K562 (cell line): Measurements from ENCODE around the gene TRMT44. TPM values are rescaled to one million over a fixed set of nuclear protein-coding genes. Genes with fewer than 3 reads are reported as not detected.

Source experiments
- BACH1 ChIP-seq: fragments of 200-800 bp; sonication (Bioruptor generic); IDR thresholded peaks from 2 replicates; pipeline ENCODE4 v1.6.1; 2016; ENCODE audit warnings: missing genetic modification characterization, missing compliant biosample characterization
- CBX2 ChIP-seq: fragments of 200-600 bp; sonication (generic); IDR thresholded peaks from one replicate; pipeline ENCODE4 v1.6.1; 2012; ENCODE audit warnings: mild to moderate bottlenecking, low read length, inconsistent platforms; ENCODE audit not compliant: insufficient read depth, poor library complexity, severe bottlenecking
- CEBPB ChIP-seq: fragments of 450-650 bp; IDR thresholded peaks from 2 replicates; pipeline ENCODE4 v1.6.1; 2016; ENCODE audit warnings: missing genetic modification characterization, missing compliant biosample characterization
- ETV1 ChIP-seq: fragments of 450-650 bp; conservative IDR thresholded peaks from 2 replicates; pipeline ENCODE4 v1.6.1; 2016; ENCODE audit warnings: missing genetic modification characterization, control low read depth, low read depth, missing compliant biosample characterization
- MIER1 ChIP-seq: fragments of 450-650 bp; IDR thresholded peaks from 2 replicates; pipeline ENCODE4 v1.6.1; 2016; ENCODE audit warnings: antibody characterized with exemption, mild to moderate bottlenecking, low read depth
- PHB2 ChIP-seq: fragments of 450-650 bp; IDR thresholded peaks from 2 replicates; pipeline ENCODE4 v1.6.1; 2017; ENCODE audit warnings: low read depth
- PPARD ChIP-seq: fragments of 250-450 bp; sonication (Bioruptor Pico); IDR thresholded peaks from 2 replicates; pipeline ENCODE4 v1.8.0; 2022; ENCODE audit warnings: inconsistent platforms, mild to moderate bottlenecking, moderate library complexity
- TAF15 ChIP-seq: fragments of 200-400 bp; formaldehyde crosslinking; IDR thresholded peaks from 2 replicates; pipeline ENCODE4 v1.6.1; 2017; ENCODE audit warnings: mild to moderate bottlenecking, low read depth, low read length, moderate library complexity
- ZNF830 ChIP-seq: fragments of 250-450 bp; sonication (Bioruptor Pico); IDR thresholded peaks from 2 replicates; pipeline ENCODE4 v1.5.0; 2021; ENCODE audit warnings: mild to moderate bottlenecking
- polyA plus RNA-seq, 8 experiments: library from polyadenylated mRNA; depleted of rRNA in 4 of 8; stranded (reverse) in 5 of 8; unstranded in 3 of 8; fragments of >200 nt; fragmentation: Nextera tagmentation in 2 of 8; fragmentation: Illumina TruSeq in 1 of 8; extraction: Ambion mirVana in 2 of 8; extraction: Trizol in 1 of 8; gene quantifications; 2 replicates each; pipeline versions ENCODE4 v1.2.1 to v1.2.3, GENCODE V29; 2011 to 2014; ENCODE audit warnings: inconsistent platforms in 1 of 8, missing spikeins in 1 of 8
- total RNA-seq, 7 experiments: library from RNA; depleted of rRNA in 6 of 7; stranded (reverse); fragments of >200 nt in 6 of 7; fragmentation: Illumina TruSeq in 2 of 7; extraction: Trizol in 2 of 7; gene quantifications; 2 replicates each; pipeline versions ENCODE4 v1.2.1 to v1.2.3, GENCODE V29; 2011 to 2021; ENCODE audit warnings: low replicate concordance in 1 of 7
- TF ChIP-seq, protein P1 (sequence below), 2 experiments: fragments of 450-650 bp; IDR thresholded peaks; 2 replicates each; pipeline ENCODE4 v1.6.1; 2016; ENCODE audit warnings: mild to moderate bottlenecking in 2 of 2, borderline replicate concordance in 1 of 2, low read depth in 1 of 2, moderate library complexity in 1 of 2

The TRMT44 gene
- total and polyA plus RNA-seq, 9 of the 15 experiments (the other 6 are each of a cell fraction or from before 2014, with no cell fraction given) = 1.2 to 18.6 (median 10.0) TPM

GRCh38 chr4:8457646-8458252 lies 17.2 kb downstream of the TRMT44 start (continued):
- TF ChIP-seq, protein P1, sequence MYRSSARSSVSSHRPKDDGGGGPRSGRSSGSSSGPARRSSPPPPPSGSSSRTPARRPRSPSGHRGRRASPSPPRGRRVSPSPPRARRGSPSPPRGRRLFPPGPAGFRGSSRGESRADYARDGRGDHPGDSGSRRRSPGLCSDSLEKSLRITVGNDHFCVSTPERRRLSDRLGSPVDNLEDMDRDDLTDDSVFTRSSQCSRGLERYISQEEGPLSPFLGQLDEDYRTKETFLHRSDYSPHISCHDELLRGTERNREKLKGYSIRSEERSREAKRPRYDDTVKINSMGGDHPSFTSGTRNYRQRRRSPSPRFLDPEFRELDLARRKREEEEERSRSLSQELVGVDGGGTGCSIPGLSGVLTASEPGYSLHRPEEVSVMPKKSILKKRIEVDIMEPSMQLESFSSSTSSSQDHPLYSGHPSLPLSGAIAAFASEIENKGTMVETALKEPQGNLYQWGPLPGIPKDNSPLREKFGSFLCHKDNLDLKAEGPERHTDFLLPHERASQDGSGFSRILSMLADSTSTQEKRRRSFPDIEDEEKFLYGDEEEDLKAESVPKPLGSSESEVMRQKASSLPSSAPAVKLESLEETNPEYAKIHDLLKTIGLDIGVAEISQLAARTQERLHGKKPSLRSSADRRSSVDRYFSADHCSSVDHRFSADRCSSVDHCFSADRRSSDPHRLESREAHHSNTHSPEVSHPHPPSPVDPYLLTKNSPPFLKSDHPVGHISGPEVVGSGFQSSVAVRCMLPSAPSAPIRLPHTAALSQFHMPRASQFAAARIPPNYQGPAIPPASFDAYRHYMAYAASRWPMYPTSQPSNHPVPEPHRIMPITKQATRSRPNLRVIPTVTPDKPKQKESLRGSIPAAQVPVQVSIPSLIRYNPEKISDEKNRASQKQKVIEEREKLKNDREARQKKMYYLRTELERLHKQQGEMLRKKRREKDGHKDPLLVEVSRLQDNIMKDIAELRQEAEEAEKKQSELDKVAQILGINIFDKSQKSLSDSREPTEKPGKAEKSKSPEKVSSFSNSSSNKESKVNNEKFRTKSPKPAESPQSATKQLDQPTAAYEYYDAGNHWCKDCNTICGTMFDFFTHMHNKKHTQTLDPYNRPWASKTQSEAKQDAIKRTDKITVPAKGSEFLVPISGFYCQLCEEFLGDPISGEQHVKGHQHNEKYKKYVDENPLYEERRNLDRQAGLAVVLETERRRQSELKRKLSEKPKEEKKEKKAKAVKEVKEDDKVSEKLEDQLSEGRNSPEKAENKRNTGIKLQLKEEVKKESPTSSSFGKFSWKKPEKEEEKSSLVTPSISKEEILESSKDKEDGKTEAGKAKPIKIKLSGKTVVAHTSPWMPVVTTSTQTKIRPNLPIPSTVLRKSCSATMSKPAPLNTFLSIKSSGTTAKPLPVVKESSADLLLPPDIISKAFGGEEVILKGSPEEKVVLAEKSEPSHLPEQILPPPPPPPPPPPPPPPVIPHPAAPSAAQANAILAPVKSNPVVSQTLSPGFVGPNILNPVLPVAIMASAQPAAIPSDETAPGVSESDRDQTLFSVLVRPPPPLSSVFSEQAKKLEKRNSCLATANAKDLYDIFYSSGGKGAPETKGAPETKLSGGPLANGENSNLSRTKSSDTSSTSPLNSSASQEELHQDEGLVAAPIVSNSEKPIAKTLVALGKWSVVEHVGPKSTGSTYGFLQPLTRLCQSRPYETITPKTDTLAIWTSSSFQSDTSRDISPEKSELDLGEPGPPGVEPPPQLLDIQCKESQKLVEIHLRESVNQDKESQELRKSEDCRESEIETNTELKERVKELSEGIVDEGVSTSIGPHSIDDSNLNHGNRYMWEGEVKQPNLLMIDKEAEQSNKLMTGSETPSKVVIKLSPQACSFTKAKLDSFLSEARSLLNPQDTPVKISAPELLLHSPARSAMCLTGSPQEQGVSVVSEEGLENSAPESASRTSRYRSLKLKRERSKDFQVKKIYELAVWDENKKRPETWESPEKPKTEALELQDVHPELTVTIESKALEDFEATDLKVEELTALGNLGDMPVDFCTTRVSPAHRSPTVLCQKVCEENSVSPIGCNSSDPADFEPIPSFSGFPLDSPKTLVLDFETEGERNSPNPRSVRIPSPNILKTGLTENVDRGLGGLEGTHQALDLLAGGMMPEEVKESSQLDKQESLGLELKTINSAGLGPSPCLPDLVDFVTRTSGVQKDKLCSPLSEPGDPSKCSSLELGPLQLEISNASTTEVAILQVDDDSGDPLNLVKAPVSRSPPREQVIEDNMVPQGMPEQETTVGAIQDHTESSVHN (IDR thresholded peaks at IDR 0.05; ENCODE audit: borderline replicate concordance in 1 of 2, low read depth in 1 of 2) = no peak
- no peak for TF ChIP-seq CBX2
- no peak for TF ChIP-seq PPARD
- TF ChIP-seq BACH1 = no peak
- no peak for TF ChIP-seq ZNF830
- no peak for TF ChIP-seq PHB2
- no peak for TF ChIP-seq MIER1
- no peak for TF ChIP-seq TAF15
- TF ChIP-seq CEBPB (tag) = no peak
- TF ChIP-seq ETV1 (tag) = no peak
